Neutrophil (primary cell): ENCODE results near the gene KLF13.

Experiments
- H3K27ac ChIP-seq: fragments of 200-600 bp; sonication (generic); 2 replicates; pipeline ENCODE4 v1.5.1; 2016; ENCODE audit warnings: mild to moderate bottlenecking, moderate library complexity
- H3K27me3 ChIP-seq: fragments of 200-600 bp; sonication (generic); 2 replicates; pipeline ENCODE4 v1.6.0; 2016; ENCODE audit warnings: mild to moderate bottlenecking
- H3K36me3 ChIP-seq: fragments of 200-600 bp; sonication (generic); 2 replicates; pipeline ENCODE4 v1.5.1; 2017
- H3K4me1 ChIP-seq, 2 experiments: fragments of 200-600 bp in 1 of 2; sonication (generic) in 1 of 2; 1 replicate in 1 of 2; 2 replicates in 1 of 2; pipeline versions ENCODE4 v1.5.1 to v1.6.1; 2013 to 2016; ENCODE audit warnings: low read depth in 1 of 2, low read length in 1 of 2, mild to moderate bottlenecking in 1 of 2, moderate library complexity in 1 of 2; ENCODE audit not compliant: control insufficient read depth in 1 of 2, insufficient read depth in 1 of 2
- H3K4me3 ChIP-seq, 2 experiments: fragments of 200-600 bp in 1 of 2; sonication (generic) in 1 of 2; 1 replicate in 1 of 2; 2 replicates in 1 of 2; pipeline ENCODE4 v1.5.1; 2013 to 2016; ENCODE audit warnings: low read depth in 1 of 2, low read length in 1 of 2, mild to moderate bottlenecking in 1 of 2, moderate library complexity in 1 of 2
- H3K9me3 ChIP-seq: fragments of 200-600 bp; sonication (generic); 2 replicates; pipeline ENCODE4 v1.5.1; 2016
- TF ChIP-seq, protein P1 (sequence below): fragments of 200-600 bp; sonication (generic); IDR thresholded peaks from 2 replicates; pipeline ENCODE4 v1.5.1; 2016; ENCODE audit warnings: antibody characterized with exemption

KLF13 gene

DNA sequence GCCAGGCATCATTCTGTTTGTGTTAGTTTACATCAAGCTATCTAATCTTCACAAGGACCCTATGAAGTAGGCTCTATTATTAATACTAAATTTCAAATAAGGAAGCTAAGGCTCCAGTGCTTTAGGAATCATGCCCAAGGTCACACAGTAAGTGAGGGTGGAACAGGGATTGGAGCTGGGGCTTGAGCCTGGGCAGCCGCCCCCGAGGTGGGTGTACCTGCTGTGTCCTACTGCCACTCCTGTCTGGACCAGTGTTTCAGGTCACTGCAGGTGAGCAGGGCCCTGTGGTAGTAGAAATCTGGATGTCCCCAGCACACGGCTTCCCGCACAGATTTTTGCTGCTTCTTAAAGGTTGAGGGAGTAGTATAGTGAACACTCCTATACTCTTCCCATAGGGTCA is 6.5 kb downstream of the KLF13 start:
- TF ChIP-seq, protein P1, sequence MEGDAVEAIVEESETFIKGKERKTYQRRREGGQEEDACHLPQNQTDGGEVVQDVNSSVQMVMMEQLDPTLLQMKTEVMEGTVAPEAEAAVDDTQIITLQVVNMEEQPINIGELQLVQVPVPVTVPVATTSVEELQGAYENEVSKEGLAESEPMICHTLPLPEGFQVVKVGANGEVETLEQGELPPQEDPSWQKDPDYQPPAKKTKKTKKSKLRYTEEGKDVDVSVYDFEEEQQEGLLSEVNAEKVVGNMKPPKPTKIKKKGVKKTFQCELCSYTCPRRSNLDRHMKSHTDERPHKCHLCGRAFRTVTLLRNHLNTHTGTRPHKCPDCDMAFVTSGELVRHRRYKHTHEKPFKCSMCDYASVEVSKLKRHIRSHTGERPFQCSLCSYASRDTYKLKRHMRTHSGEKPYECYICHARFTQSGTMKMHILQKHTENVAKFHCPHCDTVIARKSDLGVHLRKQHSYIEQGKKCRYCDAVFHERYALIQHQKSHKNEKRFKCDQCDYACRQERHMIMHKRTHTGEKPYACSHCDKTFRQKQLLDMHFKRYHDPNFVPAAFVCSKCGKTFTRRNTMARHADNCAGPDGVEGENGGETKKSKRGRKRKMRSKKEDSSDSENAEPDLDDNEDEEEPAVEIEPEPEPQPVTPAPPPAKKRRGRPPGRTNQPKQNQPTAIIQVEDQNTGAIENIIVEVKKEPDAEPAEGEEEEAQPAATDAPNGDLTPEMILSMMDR: no peak
- Histone ChIP-seq H3K4me1 (peaks cover 89 to 93% of the 10 kb centered on the region in 2 experiments), H3K27me3 (no peaks in the 10 kb centered on the region), H3K4me3 (no peak overlapping the region), H3K36me3 (peaks cover 13% of the 10 kb centered on the region), H3K27ac (peak overlapping the region; percentile 100), H3K9me3 (no peaks in the 10 kb centered on the region)

DNA sequence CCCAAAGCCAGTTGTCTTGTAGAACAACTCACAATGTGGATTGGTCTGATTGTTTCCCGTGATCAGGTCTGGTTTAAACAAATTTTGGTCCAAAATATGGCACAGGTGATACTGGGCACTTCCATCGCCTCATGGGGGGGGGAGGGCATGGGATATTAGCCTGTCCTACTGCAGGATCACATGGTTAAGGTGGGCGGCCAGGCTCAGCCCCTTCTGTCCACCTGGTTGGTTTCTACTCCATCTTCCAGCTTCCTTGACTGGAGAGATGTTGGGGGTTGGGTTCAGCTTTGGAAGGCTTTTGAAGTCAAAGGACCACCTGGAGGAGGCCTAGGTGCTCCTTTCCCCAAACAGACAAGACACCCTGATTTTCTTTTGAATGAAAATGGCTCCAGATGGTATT is 7.2 kb downstream of the KLF13 start:
- Histone ChIP-seq H3K36me3 (peaks cover 13% of the 10 kb centered on the region), H3K4me3 (no peak overlapping the region), H3K4me1 (peaks cover 92 to 98% of the 10 kb centered on the region in 2 experiments), H3K27me3 (no peaks in the 10 kb centered on the region), H3K9me3 (no peaks in the 10 kb centered on the region), H3K27ac (peak overlapping the region; percentile 15)
- TF ChIP-seq, protein P1: no peak

DNA sequence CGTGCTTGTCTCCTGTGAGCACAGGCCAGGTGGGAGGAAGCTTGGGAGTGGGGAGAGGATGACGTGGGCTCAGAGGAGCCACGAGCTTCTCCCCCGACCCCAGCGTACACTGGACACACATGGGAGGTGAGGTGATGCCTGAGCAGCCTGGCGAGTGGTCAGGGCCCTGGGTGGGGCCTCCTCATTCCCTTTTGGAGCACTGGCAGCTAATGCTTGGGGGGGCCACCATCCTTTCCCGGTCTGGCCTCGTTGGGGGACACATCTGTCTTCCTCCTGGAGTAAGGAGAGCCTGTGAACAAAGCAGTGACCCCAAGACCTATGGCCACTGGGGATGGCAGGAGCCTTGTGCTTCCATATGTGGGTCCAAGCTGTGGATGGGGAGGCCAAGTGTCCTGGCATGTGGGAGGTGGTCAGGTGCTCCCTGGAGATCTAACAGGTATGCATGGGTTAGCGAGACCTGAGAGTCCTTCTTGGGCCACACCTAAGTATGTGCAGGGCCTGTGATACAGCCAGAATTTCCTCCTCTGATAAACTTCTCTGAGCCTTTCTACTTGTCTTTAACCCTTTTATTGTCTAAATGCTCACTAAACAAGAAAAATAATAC is 9.5 kb downstream of the KLF13 start:
- Histone ChIP-seq H3K27ac (peak overlapping the region; percentile 78), H3K4me1 (peaks cover 75 to 97% of the 10 kb centered on the region in 2 experiments), H3K9me3 (no peaks in the 10 kb centered on the region), H3K36me3 (peaks cover 12% of the 10 kb centered on the region), H3K27me3 (no peaks in the 10 kb centered on the region), H3K4me3 (no peak overlapping the region)
- TF ChIP-seq, protein P1: no peak

DNA sequence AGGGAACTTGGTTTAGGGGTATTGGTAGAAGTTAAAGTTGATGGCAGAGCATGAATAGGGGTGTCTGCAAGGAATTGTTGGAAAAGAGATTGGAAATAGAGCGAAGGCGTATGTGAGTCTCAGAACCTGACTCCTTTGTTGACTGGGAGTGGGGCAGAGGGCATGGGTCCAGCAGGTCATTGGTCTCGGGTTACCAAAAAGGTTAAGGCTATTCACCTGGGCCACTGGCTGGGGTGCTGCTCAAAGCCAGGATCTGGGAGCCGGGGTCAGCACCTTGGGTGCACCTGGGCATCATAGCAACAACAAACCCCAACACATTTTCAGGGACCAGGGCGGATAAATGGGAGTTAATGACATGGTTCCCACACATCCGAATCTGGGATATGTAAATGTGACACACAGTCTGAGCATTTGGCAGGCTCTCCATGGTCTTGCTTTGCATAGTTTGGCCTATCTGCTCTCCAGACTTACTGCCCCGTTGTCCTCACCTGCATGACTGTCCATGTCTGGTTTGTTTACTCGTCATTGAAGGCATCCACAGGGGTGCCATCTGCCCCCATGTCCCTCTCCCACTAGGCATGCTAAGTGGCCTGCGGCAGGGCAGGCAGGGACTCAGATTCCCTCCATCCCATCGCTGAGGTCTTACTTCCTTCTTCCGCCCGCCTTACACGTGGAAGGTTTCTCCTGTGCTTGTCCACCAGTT is 10.1 kb downstream of the KLF13 start:
- no peak overlapping the region for H3K4me3 ChIP-seq
- peak overlapping the region; percentile 78 for H3K27ac ChIP-seq
- peaks cover 12% of the 10 kb centered on the region for H3K36me3 ChIP-seq
- TF ChIP-seq, protein P1: no peak
- peaks cover 74 to 95% of the 10 kb centered on the region in 2 experiments for H3K4me1 ChIP-seq
- H3K9me3 ChIP-seq: no peaks in the 10 kb centered on the region
- H3K27me3 ChIP-seq: no peaks in the 10 kb centered on the region

DNA sequence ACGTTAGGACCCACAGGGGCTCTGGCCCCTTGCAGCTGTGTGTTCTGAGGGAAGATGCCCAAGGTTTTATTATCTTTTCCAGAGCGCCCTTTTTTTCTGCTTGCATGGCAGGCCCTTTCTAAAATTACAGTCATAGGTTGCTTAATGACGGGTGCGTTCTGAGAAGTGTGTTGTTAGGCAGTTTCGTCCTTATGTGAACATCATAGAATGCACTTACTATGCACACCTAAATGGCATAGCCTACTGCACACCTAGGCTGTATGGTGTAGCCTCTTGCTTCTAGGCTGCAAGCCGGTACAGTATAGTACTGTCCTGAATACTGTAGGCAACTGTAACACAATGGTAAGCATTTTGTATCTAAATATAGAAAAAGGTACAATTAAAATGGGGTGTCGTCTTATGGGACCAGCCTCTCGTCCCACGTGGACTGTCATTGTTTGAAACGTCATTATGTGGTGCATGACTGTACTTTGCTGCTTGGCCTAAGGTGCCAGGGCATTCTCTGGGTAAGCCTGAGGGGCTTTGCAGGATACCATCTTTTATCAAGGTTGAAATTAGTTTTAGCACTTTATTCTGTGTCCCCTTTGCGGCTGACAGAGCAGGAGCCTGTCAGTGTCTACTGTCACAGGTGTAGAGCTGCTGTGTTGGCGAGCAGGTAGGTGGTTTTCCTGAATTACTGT is 10.9 kb downstream of the KLF13 start:
- H3K4me1 ChIP-seq: peaks cover 74 to 95% of the 10 kb centered on the region in 2 experiments
- TF ChIP-seq, protein P1: no peak

More for the DNA sequence above, 10.9 kb downstream of the KLF13 start:
- Histone ChIP-seq H3K9me3 (no peaks in the 10 kb centered on the region), H3K4me3 (no peak overlapping the region), H3K27me3 (no peaks in the 10 kb centered on the region), H3K36me3 (peaks cover 12% of the 10 kb centered on the region), H3K27ac (peak overlapping the region; percentile 78)
